Pulmonary artery endothelial cell (primary cell): Measurements from ENCODE around the gene KRTAP12-4. TPM values are rescaled to one million over a fixed set of nuclear protein-coding genes. Genes with fewer than 3 reads are reported as not detected.
"Not testable (repeated sequence)": the region's sequence is repeated elsewhere in the genome, so short reads cannot be mapped to it uniquely, and the experiment has no call there.

Experiments
- DNase-seq: peaks from one replicate; pipeline ENCODE4 v3.0.0-alpha.2; 2011; ENCODE audit warnings: low read depth, low spot score
- total RNA-seq: library from RNA; depleted of rRNA; stranded (reverse); fragments of >200 nt; gene quantifications from 2 replicates; pipeline ENCODE4 v1.2.3, GENCODE V29; 2014

The KRTAP12-4 gene
- total RNA-seq, 1 donor from 2014 or later: not detected

GRCh38 chr21:44613386-44614155 lies 40.9 kb downstream of the KRTAP12-4 start:
- DNase-seq: no peak

- DNase-seq: no peak
Measured at GRCh38 chr21:44612669-44613229, 41.7 kb downstream of the KRTAP12-4 start.

- no peak for DNase-seq
Measured at GRCh38 chr21:44612029-44612486, 42.4 kb downstream of the KRTAP12-4 start, which contains the start of gene KRTAP10-8. KRTAP10-8 (plus strand) TSS chr21:44612079; CDS start chr21:44612101, 22 bp downstream.

GRCh38 chr21:44611551-44611950 lies 42.9 kb downstream of the KRTAP12-4 start:
- no peak for DNase-seq

DNA sequence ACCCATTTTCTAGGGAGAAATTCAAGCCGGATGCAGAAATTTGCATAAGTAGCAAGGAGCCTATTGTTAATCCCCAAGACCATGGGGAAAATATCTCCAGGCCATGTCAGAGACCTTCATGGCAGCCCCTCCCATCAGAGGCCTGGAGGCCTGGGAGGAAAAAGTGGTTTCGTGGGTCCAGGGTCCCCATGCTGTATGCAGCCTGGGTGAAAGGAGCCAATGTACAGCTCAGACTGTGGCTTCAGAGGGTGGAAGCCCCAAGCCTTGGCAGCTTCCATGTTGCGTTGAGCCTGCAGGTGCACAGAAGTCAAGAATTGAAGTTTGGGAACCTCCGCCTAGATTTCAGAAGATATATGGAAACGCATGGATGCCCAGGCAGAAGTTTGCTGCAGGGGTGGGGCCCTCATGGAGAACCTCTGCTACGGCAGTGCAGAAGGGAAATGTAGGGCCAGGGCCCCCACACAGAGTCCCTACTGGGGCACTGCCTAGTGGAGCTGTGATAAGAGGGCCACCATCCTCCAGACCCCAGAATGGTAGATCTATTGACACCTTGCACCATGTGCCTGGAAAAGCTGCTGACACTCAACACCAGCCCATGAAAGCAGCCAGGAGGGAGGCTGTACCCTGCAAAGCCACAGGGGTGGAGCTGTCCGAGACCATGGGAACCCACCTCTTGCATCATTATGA lies 44.2 kb downstream of the KRTAP12-4 start:
- DNase-seq: not testable (repeated sequence)

GRCh38 chr21:44609193-44609592 lies 45.3 kb downstream of the KRTAP12-4 start:
- DNase-seq: no peak

DNA sequence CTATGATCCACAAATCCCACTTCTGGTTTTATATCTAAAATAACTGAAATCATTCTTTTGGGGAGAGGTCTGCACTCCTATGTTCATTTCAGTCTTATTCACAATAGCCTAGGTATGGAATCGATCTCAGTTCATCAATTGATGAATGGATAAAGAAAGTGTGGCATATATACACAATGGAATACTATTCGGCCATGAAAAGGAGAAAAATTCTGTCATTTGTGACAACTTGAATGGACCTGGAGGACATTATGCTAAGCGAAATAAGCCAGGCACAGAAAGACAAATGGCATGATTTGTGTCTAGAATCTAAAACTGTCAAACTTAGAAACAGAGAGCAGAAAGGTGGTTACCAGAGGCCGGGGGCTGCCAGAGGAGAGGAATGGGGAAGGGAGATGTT lies 48.0 kb downstream of the KRTAP12-4 start:
- DNase-seq: no peak

Other genes starting within 250 kb of the KRTAP12-4 start
- gene LRRC3, start 199.1 kb downstream of the KRTAP12-4 start, total RNA-seq: 0.71 and 1.5 TPM in 2 replicates
- not detected in 2 replicates for gene KRTAP10-1, start 114.5 kb downstream of the KRTAP12-4 start, total RNA-seq
- gene KRTAP10-2, start 103.2 kb downstream of the KRTAP12-4 start, total RNA-seq: not detected in 2 replicates
- gene KRTAP10-3, start 95.9 kb downstream of the KRTAP12-4 start, total RNA-seq: not detected in 2 replicates
- gene KRTAP10-4, start 80.9 kb downstream of the KRTAP12-4 start, total RNA-seq: not detected in 2 replicates
- gene KRTAP10-5, start 74.1 kb downstream of the KRTAP12-4 start, total RNA-seq: not detected in 2 replicates
- not detected in 2 replicates for gene KRTAP10-6, start 62.2 kb downstream of the KRTAP12-4 start, total RNA-seq
- not detected in 2 replicates for gene KRTAP10-7, start 54.1 kb downstream of the KRTAP12-4 start, total RNA-seq
- not detected in 2 replicates for gene KRTAP10-8, start 42.6 kb downstream of the KRTAP12-4 start, total RNA-seq
- not detected in 2 replicates for gene KRTAP10-9, start 27.6 kb downstream of the KRTAP12-4 start, total RNA-seq
- gene KRTAP10-10, start 17.3 kb downstream of the KRTAP12-4 start, total RNA-seq: not detected in 2 replicates
- gene KRTAP10-11, start 8.2 kb downstream of the KRTAP12-4 start, total RNA-seq: not detected in 2 replicates
- not detected in 2 replicates for gene KRTAP12-3, start 3.3 kb upstream of the KRTAP12-4 start, total RNA-seq
- gene KRTAP12-2, start 12.3 kb upstream of the KRTAP12-4 start, total RNA-seq: not detected in 2 replicates
- not detected in 2 replicates for gene KRTAP12-1, start 27.5 kb upstream of the KRTAP12-4 start, total RNA-seq
- gene KRTAP10-12, start 42.5 kb upstream of the KRTAP12-4 start, total RNA-seq: not detected in 2 replicates
- gene TSPEAR, start 56.9 kb upstream of the KRTAP12-4 start, total RNA-seq: not detected in 2 replicates
- gene UBE2G2, start 147.2 kb upstream of the KRTAP12-4 start, total RNA-seq: 105 and 197 TPM in 2 replicates
- 101 and 113 TPM in 2 replicates for gene SUMO3, start 163.4 kb upstream of the KRTAP12-4 start, total RNA-seq
- 324 and 432 TPM in 2 replicates for gene PTTG1IP, start 219.0 kb upstream of the KRTAP12-4 start, total RNA-seq